Fibroblast of gingiva (primary cell): Measurements from ENCODE around the gene HIRIP3.

Experiments
- DNase-seq: peaks from one replicate; pipeline ENCODE4 v3.0.0-alpha.2; 2011; ENCODE audit warnings: low read depth

Gene HIRIP3

GRCh38 chr16:29996766-29997250 lies 1.4 kb upstream of the HIRIP3 start:
- no peak for DNase-seq

DNA sequence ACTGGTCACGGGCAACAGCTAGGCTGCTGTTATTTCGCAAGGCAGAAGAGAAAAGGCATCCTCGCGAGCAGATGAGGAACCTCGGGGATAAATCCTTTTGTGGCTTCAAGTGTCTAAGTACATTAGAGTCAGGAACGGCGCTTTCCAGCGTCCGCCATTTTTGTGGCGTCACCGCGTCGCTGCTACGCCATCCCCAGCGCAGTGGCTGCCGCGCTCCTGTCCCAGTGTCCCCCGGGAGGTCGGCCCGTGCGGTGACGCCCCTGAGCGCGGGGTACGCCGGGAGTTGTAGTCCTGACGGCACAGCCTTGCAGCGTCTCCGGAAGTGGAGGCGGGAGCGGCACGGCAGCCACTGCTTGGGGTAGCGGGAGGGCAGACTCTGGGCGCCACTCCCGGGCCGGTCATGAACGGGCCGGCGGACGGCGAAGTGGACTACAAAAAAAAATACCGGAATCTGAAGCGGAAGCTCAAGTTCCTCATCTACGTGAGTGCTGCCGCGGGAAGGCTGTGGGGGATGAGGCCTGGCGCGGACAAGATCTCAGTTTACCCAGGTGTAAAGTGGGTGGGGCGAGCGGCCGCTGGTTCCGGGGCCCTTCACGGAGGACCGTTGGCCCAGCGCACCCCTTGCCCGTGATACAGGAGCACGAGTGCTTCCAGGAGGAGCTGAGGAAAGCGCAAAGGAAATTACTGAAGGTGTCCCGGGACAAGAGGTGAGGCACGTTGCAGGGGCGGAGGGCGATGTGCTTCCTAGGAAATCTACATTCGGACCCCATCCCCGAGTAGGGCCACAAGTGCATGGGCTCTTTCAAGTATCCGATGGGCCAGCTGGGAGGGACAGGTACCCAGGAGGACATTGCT lies 721 bp upstream of the HIRIP3 start, which contains the start of gene INO80E:
Gene INO80E (plus strand): TSS at position 331 of the 855 bp plus-strand sequence. CDS start 70 bp downstream, at position 401.
- peak; percentile 93 for DNase-seq

DNA sequence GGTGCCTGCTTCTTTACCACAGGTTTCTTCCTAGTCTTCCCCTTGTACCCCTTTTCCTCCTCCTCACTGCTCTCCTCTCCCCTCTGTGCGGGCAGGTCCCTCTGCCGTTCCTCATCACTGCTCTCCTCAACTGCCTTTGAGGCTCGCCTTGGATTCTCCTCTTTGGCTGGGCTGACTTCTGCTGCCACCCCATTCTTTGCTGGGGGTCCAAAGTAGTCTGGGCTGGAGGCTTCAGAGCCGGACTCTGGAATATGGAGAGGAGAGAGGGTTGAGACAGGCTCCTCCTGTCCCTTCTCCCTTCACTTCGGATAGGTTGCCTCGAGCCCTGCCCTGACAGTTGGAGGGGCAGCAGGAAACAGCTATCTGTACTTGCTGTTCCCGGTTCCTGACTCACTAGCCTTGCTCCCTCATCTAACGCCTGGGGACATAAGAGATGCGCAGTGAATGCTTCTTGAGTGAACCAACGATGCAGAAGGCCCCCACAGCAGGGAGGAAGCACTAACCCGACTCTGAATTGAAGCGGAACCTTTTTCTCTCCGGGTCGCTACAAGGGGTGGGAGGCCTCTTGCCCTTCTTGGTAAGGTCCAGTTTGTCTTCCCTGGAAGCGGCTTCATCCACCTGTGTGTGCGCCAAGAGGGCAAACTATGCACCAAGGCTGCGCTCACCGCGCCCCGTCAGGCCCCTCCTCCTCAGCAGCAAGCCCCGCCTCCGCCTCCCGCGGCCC lies 655 bp downstream of the HIRIP3 start:
- peak; percentile 44 for DNase-seq

GRCh38 chr16:29993903-29994599 lies 1.4 kb downstream of the HIRIP3 start:
- no peak for DNase-seq

GRCh38 chr16:29993191-29993902 lies 2.1 kb downstream of the HIRIP3 start:
- no peak for DNase-seq

DNA sequence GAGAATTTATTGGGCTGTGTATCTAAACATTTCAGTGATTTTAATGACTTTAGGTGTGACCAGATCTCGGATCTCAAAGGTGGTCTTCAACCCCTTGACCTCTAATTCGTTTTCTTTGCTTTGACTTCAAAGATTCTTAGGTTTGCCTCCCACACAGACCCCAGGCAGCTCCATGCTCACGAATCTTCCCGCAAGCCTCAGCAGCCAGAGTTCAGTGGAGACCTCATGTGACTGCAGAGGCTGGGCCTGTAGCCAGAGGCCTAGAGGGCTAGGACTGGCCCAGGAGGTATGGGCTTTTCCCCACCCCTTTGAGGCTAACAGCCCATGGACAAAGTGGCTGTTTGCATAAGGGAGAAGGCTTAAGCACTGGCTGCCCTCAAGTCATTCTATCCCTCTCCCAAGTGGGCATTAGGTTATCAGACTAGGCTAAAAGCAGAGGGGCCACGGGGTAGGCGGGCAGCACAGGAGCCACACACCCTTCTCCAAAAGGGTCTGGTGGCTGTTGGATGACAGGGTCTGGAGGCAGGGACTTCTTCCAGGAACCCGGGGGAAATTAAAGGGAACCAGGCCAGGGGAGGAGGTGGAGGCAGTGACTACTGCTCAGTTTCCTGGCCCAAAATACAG lies 3.0 kb downstream of the HIRIP3 start:
- DNase-seq = peak; percentile 33

DNA sequence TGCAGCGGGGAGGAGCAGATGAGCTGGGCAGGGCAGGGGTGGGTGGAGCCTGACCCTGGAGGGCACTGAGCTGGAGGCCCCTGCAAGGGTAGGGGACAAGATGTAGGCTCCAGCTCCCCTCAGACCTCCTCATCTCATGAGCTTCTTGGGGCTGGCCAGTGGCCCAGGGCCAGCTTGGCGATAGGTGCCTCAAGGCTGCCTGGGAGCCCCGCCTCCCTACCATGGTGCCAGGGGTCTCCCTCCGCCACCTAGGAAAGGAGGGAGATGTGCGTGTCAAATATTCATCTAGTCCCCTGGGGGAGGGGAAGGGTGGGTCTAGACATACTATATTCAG lies 3.9 kb downstream of the HIRIP3 start:
- no peak for DNase-seq

DNA sequence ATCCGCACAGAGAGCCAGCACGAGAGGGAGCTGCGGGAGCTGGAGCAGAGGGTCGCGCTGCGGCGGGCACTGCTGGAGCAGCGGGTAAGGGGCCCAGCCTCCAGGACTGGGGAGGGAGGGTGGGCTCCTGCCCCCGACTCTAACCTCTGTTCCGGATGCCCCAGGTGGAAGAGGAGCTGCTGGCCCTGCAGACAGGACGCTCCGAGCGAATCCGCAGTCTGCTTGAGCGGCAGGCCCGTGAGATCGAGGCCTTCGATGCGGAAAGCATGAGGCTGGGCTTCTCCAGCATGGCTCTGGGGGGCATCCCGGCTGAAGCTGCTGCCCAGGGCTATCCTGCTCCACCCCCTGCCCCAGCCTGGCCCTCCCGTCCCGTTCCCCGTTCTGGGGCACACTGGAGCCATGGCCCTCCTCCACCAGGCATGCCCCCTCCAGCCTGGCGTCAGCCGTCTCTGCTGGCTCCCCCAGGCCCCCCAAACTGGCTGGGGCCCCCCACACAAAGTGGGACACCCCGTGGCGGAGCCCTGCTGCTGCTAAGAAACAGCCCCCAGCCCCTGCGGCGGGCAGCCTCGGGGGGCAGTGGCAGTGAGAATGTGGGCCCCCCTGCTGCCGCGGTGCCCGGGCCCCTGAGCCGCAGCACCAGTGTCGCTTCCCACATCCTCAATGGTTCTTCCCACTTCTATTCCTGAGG lies 4.4 kb downstream of the HIRIP3 start:
- DNase-seq = no peak

DNA sequence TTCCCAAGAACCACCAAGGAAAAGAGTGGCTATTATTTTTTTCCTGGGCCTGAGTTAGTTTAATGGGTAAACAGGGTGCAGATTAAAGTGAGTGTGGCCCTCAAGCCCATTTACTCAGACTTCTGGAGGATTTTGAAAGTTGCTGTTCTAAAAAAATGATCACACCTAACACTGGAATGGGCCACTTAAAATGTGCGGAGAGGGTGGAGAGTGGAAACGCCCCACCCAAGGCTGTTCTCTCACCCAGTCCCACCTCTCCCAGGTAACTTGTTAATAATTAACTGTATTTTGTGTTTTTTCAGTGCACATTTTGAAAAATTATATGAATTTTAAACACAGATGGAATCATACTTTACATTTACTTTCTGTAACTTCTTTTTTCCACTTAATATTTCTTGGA lies 5.4 kb downstream of the HIRIP3 start:
- DNase-seq = no peak

GRCh38 chr16:29989111-29989858 lies 6.1 kb downstream of the HIRIP3 start:
- DNase-seq = no peak

DNA sequence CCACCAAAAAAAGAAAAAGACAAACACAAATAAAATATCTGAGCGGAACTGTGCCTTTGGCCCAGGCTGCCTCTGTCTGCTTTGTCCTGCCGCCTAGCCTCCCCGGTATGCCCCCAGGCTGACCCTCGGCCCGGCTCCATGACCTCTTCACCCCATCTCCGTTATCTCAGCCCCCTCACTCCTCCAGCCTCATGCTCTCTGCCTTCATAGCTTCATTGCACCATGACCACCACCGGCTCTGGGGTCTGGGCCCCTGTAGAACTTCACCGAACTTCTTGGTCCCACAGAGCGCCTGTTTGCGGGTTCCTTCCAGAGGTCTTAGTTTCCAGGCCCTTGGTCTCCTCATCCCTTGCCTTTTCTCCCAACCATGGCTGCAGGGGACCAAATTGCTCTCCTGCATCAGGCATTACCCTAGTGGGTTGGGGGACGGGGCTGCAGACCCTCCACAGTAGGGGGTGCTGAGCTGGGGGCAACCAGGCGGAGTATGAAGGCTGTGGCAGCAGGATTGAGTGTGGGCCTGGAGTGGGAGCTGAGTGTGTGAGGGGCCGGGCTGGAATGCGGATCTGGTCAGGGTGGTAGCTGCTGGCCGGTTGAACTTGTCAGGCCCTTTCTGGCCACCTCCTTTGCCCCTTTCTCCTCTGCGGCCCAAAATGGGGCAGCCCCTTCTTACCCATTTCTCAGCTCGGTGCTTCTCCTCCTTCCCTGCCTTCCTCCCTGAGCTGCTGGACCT lies 6.9 kb downstream of the HIRIP3 start:
- no peak for DNase-seq

DNA sequence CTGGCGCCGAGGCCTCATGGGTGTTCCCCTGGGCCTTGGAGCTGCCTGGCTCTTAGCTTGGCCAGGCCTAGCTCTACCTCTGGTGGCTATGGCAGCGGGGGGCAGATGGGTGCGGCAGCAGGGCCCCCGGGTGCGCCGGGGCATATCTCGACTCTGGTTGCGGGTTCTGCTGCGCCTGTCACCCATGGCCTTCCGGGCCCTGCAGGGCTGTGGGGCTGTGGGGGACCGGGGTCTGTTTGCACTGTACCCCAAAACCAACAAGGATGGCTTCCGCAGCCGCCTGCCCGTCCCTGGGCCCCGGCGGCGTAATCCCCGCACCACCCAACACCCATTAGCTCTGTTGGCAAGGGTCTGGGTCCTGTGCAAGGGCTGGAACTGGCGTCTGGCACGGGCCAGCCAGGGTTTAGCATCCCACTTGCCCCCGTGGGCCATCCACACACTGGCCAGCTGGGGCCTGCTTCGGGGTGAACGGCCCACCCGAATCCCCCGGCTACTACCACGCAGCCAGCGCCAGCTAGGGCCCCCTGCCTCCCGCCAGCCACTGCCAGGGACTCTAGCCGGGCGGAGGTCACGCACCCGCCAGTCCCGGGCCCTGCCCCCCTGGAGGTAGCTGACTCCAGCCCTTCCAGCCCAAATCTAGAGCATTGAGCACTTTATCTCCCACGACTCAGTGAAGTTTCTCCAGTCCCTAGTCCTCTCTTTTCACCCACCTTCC lies 7.9 kb downstream of the HIRIP3 start:
- DNase-seq = no peak

GRCh38 chr16:29986931-29987330 lies 8.5 kb downstream of the HIRIP3 start:
- DNase-seq = no peak

DNA sequence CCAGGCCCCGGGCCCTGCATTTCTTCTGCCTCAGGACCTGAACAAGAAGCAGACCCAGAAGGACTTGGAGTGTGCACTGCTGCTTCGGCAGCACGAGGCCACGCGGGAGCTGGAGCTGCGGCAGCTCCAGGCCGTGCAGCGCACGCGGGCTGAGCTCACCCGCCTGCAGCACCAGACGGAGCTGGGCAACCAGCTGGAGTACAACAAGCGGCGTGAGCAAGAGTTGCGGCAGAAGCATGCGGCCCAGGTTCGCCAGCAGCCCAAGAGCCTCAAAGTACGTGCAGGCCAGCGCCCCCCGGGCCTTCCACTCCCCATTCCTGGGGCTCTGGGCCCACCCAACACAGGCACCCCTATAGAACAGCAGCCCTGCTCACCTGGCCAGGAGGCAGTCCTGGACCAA lies 9.2 kb downstream of the HIRIP3 start:
- DNase-seq = no peak

DNA sequence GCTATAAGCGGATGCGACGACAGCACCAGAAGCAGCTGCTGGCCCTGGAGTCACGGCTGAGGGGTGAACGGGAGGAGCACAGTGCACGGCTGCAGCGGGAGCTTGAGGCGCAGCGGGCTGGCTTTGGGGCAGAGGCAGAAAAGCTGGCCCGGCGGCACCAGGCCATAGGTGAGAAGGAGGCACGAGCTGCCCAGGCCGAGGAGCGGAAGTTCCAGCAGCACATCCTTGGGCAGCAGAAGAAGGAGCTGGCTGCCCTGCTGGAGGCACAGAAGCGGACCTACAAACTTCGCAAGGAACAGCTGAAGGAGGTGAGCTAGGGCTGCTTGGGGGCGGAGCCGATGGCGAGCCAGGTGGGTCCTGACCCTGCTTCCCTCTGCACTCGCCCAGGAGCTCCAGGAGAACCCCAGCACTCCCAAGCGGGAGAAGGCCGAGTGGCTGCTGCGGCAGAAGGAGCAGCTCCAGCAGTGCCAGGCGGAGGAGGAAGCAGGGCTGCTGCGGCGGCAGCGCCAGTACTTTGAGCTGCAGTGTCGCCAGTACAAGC lies 10.1 kb downstream of the HIRIP3 start:
- DNase-seq = no peak

DNA sequence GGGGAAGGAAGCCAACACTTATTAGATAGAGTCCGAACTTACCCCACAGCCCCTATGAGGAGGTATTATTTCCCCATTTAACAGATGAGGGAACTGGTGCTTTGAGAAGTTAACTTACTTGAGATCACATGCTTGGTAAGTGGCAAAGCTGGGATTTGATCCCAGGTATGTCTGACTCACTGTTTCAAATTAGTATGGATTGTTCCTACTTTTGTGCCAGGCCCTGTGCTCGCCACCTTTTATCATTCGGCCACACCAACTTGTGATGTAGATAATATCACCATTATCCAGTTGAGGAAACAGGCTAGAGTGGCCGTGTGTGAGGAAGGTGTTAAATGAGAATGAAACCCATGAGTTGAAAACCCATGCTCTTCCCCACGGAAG lies 10.7 kb downstream of the HIRIP3 start:
- DNase-seq = no peak

DNA sequence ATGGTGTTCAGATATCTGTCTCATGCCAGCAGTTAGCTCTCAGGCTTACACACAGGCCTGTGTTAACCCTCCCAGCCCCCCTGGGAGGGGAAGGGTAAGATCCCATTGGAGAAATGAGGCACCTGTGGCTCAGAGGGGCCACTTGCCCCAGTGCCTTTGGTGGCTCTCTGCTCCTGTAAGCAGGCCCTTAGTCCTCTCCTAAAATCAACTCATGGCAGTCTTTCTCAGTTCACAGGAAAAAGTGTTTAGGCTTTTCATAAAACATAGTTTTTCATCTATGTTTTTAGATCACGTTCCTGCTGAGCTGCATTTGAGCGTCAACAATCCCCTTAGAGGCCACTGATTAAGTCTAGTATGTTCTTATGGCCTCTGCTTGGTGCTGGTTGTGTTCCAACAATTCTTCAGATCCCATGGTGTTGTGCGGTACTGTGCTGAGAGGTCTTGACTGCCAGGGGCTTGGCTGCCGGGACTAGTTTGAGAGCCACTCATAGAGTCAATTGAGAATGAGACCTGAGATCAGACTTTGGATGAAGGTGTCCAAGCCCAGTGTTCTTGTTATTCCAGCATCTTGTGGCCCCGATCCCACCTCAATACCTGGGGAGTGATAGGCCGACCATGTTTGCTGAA lies 11.2 kb downstream of the HIRIP3 start:
- DNase-seq = no peak
